Measurements from ENCODE around the gene MBD3. TPM values are rescaled to one million over a fixed set of nuclear protein-coding genes. Genes with fewer than 3 reads are reported as not detected.
"Not testable (repeated sequence)": the region's sequence is repeated elsewhere in the genome, so short reads cannot be mapped to it uniquely, and the experiment has no call there.

MBD3 gene
- total RNA-seq (39.7 TPM), polyA plus RNA-seq (1 to 10 TPM; 4.8 to 6.3 (median 5.6) TPM)

DNA sequence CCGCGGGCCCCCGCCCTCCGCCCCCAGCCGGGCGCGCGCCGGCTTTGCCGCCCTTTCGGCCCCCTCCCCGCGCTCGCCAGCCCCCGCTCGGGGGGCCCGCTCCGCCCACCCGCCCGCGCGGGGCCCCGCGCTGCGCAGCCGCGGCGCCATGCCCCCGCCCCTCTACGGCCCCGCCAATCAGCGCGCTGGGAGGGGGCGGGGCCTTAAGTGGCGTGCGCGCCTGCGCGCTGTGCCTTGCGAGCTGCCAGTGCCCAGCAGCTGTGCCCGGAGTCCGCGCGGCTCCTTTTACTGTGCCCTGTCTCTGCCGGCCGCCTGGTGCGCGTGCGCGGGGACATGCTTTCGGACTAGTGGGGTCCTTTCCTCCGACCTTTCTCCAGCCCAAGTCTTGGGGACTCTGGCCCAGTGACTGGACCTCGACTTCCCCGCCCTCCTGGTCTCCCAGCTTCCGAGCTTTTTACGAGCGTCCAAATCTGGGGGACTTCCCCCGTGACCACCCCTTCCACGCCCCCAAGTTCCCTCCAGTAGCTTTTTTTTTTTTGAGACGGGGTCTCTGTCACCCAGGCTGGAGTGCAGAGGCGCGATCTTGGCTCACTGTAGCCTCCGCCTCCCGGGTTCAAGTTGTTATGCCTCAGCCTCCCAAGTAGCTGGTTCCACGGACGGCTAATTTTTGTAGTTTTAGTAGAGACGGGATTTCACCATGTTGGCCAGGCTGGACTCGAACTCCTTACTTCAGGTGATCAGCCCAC lies at the start of gene MBD3:
Gene MBD3, minus strand, starts transcription at position 111 of the 746 bp plus-strand sequence. CDS start 234 bp downstream, outside the sequence.
- DNase-seq = peak; percentile 83 to 91 (median 88)
- Mint-ChIP-seq H3K27me3 (no peaks in the 10 kb centered on the region), H3K36me3 (peaks cover 3% of the 10 kb centered on the region), H3K27ac (peak within 1 kb of the TSS; percentile 87 to 94 (median 93)), H3K9me3 (no peaks in the 10 kb centered on the region), H3K4me3 (peak within 1 kb of the TSS; percentile 89 to 95 (median 93)), H3K4me1 (peaks cover 0 to 23% (median 12%) of the 10 kb centered on the region in 4 donors)
- Histone ChIP-seq H3K27ac (ENCODE audit: insufficient read depth, low read length, poor library complexity, severe bottlenecking) (peak within 1 kb of the TSS; percentile 91), H3K4me1 (ENCODE audit: control insufficient read depth, insufficient read depth, low read length, poor library complexity, severe bottlenecking) (peaks cover 22% of the 10 kb centered on the region), H3K9me3 (ENCODE audit: control insufficient read depth in 2 of 2, low read length in 2 of 2) (no peaks in the 10 kb centered on the region), H3K4me3 (ENCODE audit: low read depth, low read length) (peak within 1 kb of the TSS; percentile 61), H3K27me3 (ENCODE audit: control insufficient read depth, insufficient read depth, low read length) (no peaks in the 10 kb centered on the region), H3K36me3 (ENCODE audit: control insufficient read depth, insufficient read depth, low read length) (peaks cover 15% of the 10 kb centered on the region)
- peak; percentile 75 to 78 for ATAC-seq (ENCODE audit: low read depth in 2 of 2)

DNA sequence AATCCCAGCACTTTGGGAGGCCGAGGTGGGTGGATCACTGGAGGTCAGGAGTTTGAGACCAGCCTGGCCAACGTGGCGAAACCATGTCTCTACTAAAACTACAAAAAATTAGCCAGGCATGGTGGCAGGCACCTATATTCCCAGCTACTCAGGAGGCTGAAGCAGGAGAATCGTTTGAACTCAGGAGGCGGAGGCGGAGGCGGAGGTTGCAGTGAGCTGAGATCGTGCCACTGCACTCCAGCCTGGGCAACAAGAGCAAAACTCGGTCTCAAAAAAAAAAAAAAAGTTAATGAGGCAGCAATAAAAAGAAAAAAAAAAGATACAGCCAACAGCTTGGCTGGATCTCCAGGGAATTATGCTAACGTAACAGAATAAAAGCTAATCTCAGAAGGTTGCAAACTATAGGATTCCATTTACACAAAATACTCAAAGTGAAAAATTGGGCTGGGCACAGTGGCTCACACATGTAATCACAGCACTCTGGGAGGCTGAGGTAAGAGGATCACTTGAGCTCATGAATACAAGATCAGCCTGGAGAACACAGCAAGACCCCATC lies 48.3 kb upstream of the MBD3 start:
- H3K27ac ChIP-seq (ENCODE audit: insufficient read depth, low read length, poor library complexity, severe bottlenecking); H3K27me3 Mint-ChIP-seq; H3K4me1 Mint-ChIP-seq; H3K9me3 ChIP-seq (ENCODE audit: control insufficient read depth in 2 of 2, low read length in 2 of 2); DNase-seq; H3K4me3 Mint-ChIP-seq; ATAC-seq (ENCODE audit: low read depth in 2 of 2); H3K27me3 ChIP-seq (ENCODE audit: control insufficient read depth, insufficient read depth, low read length); H3K9me3 Mint-ChIP-seq; H3K4me3 ChIP-seq (ENCODE audit: low read depth, low read length); H3K4me1 ChIP-seq (ENCODE audit: control insufficient read depth, insufficient read depth, low read length, poor library complexity, severe bottlenecking): not testable (repeated sequence)
- Mint-ChIP-seq H3K36me3 (peaks cover 23% of the 10 kb centered on the region), H3K27ac (peak overlapping the region in 1 of 3 donors; percentile 25)
- H3K36me3 ChIP-seq (ENCODE audit: control insufficient read depth, insufficient read depth, low read length) = peaks cover 26% of the 10 kb centered on the region

DNA sequence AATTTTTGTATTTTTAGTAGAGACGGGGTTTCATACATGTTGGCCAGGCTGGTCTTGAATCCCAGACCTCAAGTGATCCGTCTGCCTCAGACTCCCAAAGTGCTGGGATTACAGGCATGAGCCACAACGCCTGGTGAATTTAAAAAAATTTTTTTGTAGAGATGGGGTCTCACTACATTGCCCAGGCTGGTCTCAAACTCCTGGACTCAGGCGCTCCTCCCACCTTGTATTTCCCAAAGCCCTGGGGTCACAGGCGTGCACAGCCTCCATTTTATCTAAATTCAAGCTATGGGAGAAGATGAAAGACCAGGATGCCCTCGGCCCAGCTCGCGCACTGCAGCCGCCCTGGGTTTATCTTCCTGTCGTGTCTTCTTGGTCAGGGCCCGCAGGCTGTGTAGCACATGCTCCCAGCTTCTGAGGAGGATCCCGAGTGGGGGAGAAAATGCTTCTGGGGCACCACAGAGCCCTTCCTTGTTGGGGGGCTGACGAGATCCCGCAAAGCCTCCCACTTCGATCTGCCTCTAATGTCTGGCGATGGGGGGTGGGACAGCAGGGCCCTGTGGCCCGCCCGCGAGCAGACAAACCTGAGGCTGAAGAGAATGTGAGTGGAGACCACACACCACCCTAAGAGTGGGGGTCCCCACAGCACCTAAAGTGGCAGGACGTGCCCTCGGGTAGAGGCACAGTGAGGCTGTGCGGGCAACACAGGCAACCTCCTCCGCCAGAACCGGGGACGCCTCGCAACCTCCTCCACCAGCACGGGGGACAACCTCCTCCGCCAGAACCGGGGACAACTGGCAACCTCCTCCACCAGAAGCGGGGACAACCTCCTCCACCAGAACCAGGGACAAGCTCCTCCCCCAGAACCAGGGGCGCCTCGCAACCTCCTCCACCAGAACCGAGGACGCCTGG lies 43.9 kb upstream of the MBD3 start:
- no peaks in the 10 kb centered on the region for H3K4me1 ChIP-seq (ENCODE audit: control insufficient read depth, insufficient read depth, low read length, poor library complexity, severe bottlenecking)
- H3K36me3 Mint-ChIP-seq = peaks cover 23% of the 10 kb centered on the region
- ATAC-seq (ENCODE audit: low read depth in 2 of 2) (no peak), DNase-seq (no peak)
- H3K36me3 ChIP-seq (ENCODE audit: control insufficient read depth, insufficient read depth, low read length) = peaks cover 30% of the 10 kb centered on the region
- no peaks in the 10 kb centered on the region for H3K27me3 Mint-ChIP-seq
- H3K4me1 Mint-ChIP-seq = peaks cover 0 to 10% (median 5%) of the 10 kb centered on the region in 4 donors
- H3K9me3 Mint-ChIP-seq = no peaks in the 10 kb centered on the region
- peak overlapping the region in 1 of 3 donors; percentile 25 for H3K27ac Mint-ChIP-seq
- no peak overlapping the region for H3K4me3 Mint-ChIP-seq
- no peaks in the 10 kb centered on the region for H3K9me3 ChIP-seq (ENCODE audit: control insufficient read depth in 2 of 2, low read length in 2 of 2)
- H3K4me3 ChIP-seq (ENCODE audit: low read depth, low read length) = no peak overlapping the region
- H3K27me3 ChIP-seq (ENCODE audit: control insufficient read depth, insufficient read depth, low read length) = no peaks in the 10 kb centered on the region
- H3K27ac ChIP-seq (ENCODE audit: insufficient read depth, low read length, poor library complexity, severe bottlenecking) = no peak overlapping the region

DNA sequence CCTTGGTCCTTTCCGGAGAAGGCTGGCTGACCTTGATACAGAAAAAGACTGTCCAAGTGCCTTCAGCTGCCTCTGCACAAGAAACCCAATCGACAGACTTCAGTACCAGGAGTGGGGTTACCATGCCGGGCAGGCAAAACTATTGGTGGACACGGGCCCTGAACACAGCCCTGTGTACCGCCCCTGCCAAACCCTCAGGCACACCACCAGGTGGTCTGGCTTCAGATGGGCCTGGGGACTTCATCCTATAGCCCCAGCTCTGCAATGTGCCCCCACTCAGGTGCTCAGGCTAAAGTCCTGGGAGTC lies 42.2 kb upstream of the MBD3 start:
- H3K4me3 ChIP-seq (ENCODE audit: low read depth, low read length) = no peak overlapping the region
- H3K4me1 Mint-ChIP-seq = peaks cover 0 to 10% (median 4%) of the 10 kb centered on the region in 4 donors
- no peaks in the 10 kb centered on the region for H3K27me3 Mint-ChIP-seq
- H3K27ac ChIP-seq (ENCODE audit: insufficient read depth, low read length, poor library complexity, severe bottlenecking) = no peak overlapping the region
- no peak overlapping the region for H3K27ac Mint-ChIP-seq
- no peaks in the 10 kb centered on the region for H3K4me1 ChIP-seq (ENCODE audit: control insufficient read depth, insufficient read depth, low read length, poor library complexity, severe bottlenecking)
- no peaks in the 10 kb centered on the region for H3K9me3 Mint-ChIP-seq
- H3K9me3 ChIP-seq (ENCODE audit: control insufficient read depth in 2 of 2, low read length in 2 of 2) = no peaks in the 10 kb centered on the region
- DNase-seq = no peak
- H3K36me3 ChIP-seq (ENCODE audit: control insufficient read depth, insufficient read depth, low read length) = peaks cover 26% of the 10 kb centered on the region
- H3K36me3 Mint-ChIP-seq = peaks cover 23% of the 10 kb centered on the region
- no peak overlapping the region for H3K4me3 Mint-ChIP-seq
- no peak for ATAC-seq (ENCODE audit: low read depth in 2 of 2)
- H3K27me3 ChIP-seq (ENCODE audit: control insufficient read depth, insufficient read depth, low read length) = no peaks in the 10 kb centered on the region

GRCh38 chr19:1634242-1634937 lies 41.7 kb upstream of the MBD3 start:
- H3K4me1 Mint-ChIP-seq = peaks cover 0 to 10% (median 3%) of the 10 kb centered on the region in 4 donors
- H3K27ac Mint-ChIP-seq = no peak overlapping the region
- no peaks in the 10 kb centered on the region for H3K9me3 Mint-ChIP-seq
- no peaks in the 10 kb centered on the region for H3K27me3 Mint-ChIP-seq
- H3K4me3 Mint-ChIP-seq = no peak overlapping the region
- no peak overlapping the region for H3K27ac ChIP-seq (ENCODE audit: insufficient read depth, low read length, poor library complexity, severe bottlenecking)
- peaks cover 18% of the 10 kb centered on the region for H3K36me3 Mint-ChIP-seq
- H3K36me3 ChIP-seq (ENCODE audit: control insufficient read depth, insufficient read depth, low read length) = peaks cover 25% of the 10 kb centered on the region
- ATAC-seq (ENCODE audit: low read depth in 2 of 2) (no peak), DNase-seq (no peak)
- H3K4me3 ChIP-seq (ENCODE audit: low read depth, low read length) = no peak overlapping the region
- H3K4me1 ChIP-seq (ENCODE audit: control insufficient read depth, insufficient read depth, low read length, poor library complexity, severe bottlenecking) = no peaks in the 10 kb centered on the region
- H3K27me3 ChIP-seq (ENCODE audit: control insufficient read depth, insufficient read depth, low read length) = no peaks in the 10 kb centered on the region
- H3K9me3 ChIP-seq (ENCODE audit: control insufficient read depth in 2 of 2, low read length in 2 of 2) = no peaks in the 10 kb centered on the region

DNA sequence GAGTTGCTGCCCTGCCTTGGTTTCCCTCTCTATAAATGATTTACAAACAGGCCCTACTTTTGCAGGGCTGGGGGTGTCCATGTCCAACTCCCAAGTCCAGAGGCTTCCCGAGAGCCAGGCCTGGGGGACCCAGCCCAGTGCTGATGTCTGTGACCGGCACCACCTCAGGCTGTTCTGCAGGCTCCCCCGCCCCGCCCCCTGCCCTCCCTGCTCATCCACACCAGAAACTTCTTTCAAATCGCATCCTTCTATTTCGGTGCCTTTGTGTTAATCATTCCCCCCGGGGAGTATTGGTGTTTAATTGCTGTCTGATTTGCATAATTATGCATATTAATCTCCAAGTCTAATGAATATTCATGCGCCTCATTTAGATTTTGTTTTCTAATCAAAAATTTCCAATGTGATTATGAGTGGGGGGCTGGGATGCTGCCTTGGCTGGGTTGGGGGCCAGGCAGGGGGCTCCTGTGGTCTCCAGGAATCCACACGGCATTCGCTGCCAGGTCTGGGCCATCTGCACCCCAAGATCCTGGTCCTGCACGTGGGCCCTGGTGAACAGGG lies 40.7 kb upstream of the MBD3 start:
- Histone ChIP-seq H3K36me3 (ENCODE audit: control insufficient read depth, insufficient read depth, low read length) (peaks cover 15% of the 10 kb centered on the region), H3K9me3 (ENCODE audit: control insufficient read depth in 2 of 2, low read length in 2 of 2) (no peaks in the 10 kb centered on the region), H3K27me3 (ENCODE audit: control insufficient read depth, insufficient read depth, low read length) (no peaks in the 10 kb centered on the region), H3K4me1 (ENCODE audit: control insufficient read depth, insufficient read depth, low read length, poor library complexity, severe bottlenecking) (no peaks in the 10 kb centered on the region), H3K4me3 (ENCODE audit: low read depth, low read length) (no peak overlapping the region), H3K27ac (ENCODE audit: insufficient read depth, low read length, poor library complexity, severe bottlenecking) (no peak overlapping the region)
- Mint-ChIP-seq H3K27ac (no peak overlapping the region), H3K9me3 (no peaks in the 10 kb centered on the region), H3K36me3 (peaks cover 11% of the 10 kb centered on the region), H3K27me3 (no peaks in the 10 kb centered on the region), H3K4me1 (peaks cover 0 to 3% (median under 1%) of the 10 kb centered on the region in 4 donors), H3K4me3 (no peak overlapping the region)
- no peak for ATAC-seq (ENCODE audit: low read depth in 2 of 2)
- no peak for DNase-seq

Data from CD4-positive, CD25-positive, alpha-beta regulatory T cell (primary cell).